Lung (tissue), 12 donors: Measurements from ENCODE around the gene PDS5B. TPM values are rescaled to one million over a fixed set of nuclear protein-coding genes. Genes with fewer than 3 reads are reported as not detected.

Experiments
- ATAC-seq: fragments of 200-7000 bp; cut with Tn5 transposase; one replicate; pipeline ENCODE4 v1.9.1; 2020; ENCODE audit warnings: moderate number of reproducible peaks; ENCODE audit not compliant: insufficient read depth, low FRiP score
- DNase-seq, 3 donors: peaks; one replicate each; pipeline ENCODE4 v3.0.0-alpha.2; 2013 to 2017
- H3K27ac ChIP-seq, 2 donors: one replicate each; pipeline ENCODE4 v1.5.1; 2013; ENCODE audit warnings: mild to moderate bottlenecking in 2 of 2, moderate library complexity in 2 of 2, control low read depth in 1 of 2, inconsistent platforms in 1 of 2, low read depth in 1 of 2, low read length in 1 of 2
- H3K27me3 ChIP-seq, 3 donors: one replicate each; pipeline ENCODE4 v1.5.1; 2013; ENCODE audit warnings: low read length in 2 of 3; ENCODE audit not compliant: control insufficient read depth in 3 of 3, insufficient read depth in 3 of 3
- H3K36me3 ChIP-seq, 4 donors: one replicate each; pipeline ENCODE4 v1.5.1; 2013; ENCODE audit warnings: low read length in 4 of 4, mild to moderate bottlenecking in 1 of 4, moderate library complexity in 1 of 4; ENCODE audit not compliant: control insufficient read depth in 4 of 4, insufficient read depth in 4 of 4
- H3K4me1 ChIP-seq, 5 donors: one replicate each; pipeline ENCODE4 v1.5.1; 2013; ENCODE audit warnings: low read length in 5 of 5, mild to moderate bottlenecking in 2 of 5, moderate library complexity in 1 of 5; ENCODE audit not compliant: control insufficient read depth in 5 of 5, insufficient read depth in 5 of 5
- H3K4me3 ChIP-seq: one replicate; pipeline ENCODE4 v1.5.1; 2013; ENCODE audit warnings: mild to moderate bottlenecking, control low read depth, moderate library complexity
- H3K9ac ChIP-seq, 2 donors: one replicate each; pipeline ENCODE4 v1.5.1; 2013; ENCODE audit warnings: low read length in 2 of 2, control low read depth in 1 of 2; ENCODE audit not compliant: insufficient read depth in 1 of 2
- H3K9me3 ChIP-seq, 4 donors: one replicate each; pipeline ENCODE4 v1.5.1; 2013; ENCODE audit warnings: low read length in 3 of 4, mild to moderate bottlenecking in 1 of 4, moderate library complexity in 1 of 4; ENCODE audit not compliant: control insufficient read depth in 4 of 4, insufficient read depth in 3 of 4
- WGBS, 2 donors: extraction: QIAGEN DNeasy Blood & Tissue Kit; methylation state at CpG; one replicate each; pipeline ENCODE4 v1.1.7; 2013; 5-methylcytosine and 5-hydroxymethylcytosine counted together
- polyA plus RNA-seq, 2 donors: library from polyadenylated mRNA; stranded (reverse); fragments of 200-250 nt; gene quantifications; one replicate each; pipeline ENCODE4 v1.2.1, GENCODE V29; 2013
- total RNA-seq, 2 donors: library from RNA; depleted of rRNA in 1 of 2; stranded (reverse); fragments of >200 nt in 1 of 2; gene quantifications; one replicate each; pipeline ENCODE4 v1.2.1, GENCODE V29; 2014 to 2021
- TF ChIP-seq, protein P1 (sequence below): IDR thresholded peaks from 2 replicates; pipeline ENCODE4 v1.5.1; 2012; ENCODE audit warnings: mild to moderate bottlenecking; ENCODE audit errors: control extremely low read depth, extremely low read depth
- donor health status: control.
- donor health status: control.
- donor health status: Bipolar disorder and iron deficiency.
- donor health status: healthy.
- donor health status: DM: yes; HTN: yes; CAD: no.

PDS5B gene
- total and polyA plus RNA-seq, 4 donors, result 5.3 to 111 (median 19.3) TPM

- TF ChIP-seq, protein P1, sequence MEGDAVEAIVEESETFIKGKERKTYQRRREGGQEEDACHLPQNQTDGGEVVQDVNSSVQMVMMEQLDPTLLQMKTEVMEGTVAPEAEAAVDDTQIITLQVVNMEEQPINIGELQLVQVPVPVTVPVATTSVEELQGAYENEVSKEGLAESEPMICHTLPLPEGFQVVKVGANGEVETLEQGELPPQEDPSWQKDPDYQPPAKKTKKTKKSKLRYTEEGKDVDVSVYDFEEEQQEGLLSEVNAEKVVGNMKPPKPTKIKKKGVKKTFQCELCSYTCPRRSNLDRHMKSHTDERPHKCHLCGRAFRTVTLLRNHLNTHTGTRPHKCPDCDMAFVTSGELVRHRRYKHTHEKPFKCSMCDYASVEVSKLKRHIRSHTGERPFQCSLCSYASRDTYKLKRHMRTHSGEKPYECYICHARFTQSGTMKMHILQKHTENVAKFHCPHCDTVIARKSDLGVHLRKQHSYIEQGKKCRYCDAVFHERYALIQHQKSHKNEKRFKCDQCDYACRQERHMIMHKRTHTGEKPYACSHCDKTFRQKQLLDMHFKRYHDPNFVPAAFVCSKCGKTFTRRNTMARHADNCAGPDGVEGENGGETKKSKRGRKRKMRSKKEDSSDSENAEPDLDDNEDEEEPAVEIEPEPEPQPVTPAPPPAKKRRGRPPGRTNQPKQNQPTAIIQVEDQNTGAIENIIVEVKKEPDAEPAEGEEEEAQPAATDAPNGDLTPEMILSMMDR, result no peak
- no peak overlapping the region for H3K4me3 ChIP-seq
- peaks cover 0 to 7% (median 3%) of the 10 kb centered on the region in 4 donors for H3K9me3 ChIP-seq
- no peaks in the 10 kb centered on the region for H3K27me3 ChIP-seq
- 94 to 97% methylated on average over 3 of the region's 3 CpGs for WGBS, 2 donors
- no peak for DNase-seq
- peaks cover 0 to 10% (median 3%) of the 10 kb centered on the region in 5 donors for H3K4me1 ChIP-seq
- no peak overlapping the region for H3K9ac ChIP-seq
- no peak overlapping the region for H3K27ac ChIP-seq
- peaks cover 0 to 2% (median 0%) of the 10 kb centered on the region in 4 donors for H3K36me3 ChIP-seq
- ATAC-seq, result no peak
Observed at GRCh38 chr13:32622827-32623226, 36.6 kb downstream of the PDS5B start.

DNA sequence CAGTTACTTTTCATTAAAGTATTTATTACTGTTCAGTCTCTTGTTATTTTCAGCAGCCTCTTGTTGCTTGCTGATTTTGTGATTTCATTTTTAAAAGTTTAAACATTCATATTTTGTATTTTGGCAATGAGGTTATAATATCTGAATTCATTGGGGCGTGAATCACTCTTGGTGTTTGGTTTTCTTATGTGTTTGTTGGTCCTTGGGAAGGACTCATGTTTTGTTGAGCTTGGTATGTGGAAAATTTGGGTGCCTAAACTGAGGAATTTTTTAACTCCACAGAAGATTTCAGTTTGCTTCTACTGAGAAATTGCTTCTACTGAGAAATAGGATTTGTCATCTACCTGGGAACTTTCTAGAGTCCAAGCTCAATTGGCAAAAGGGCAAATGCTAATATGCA lies 38.2 kb downstream of the PDS5B start:
- no peak overlapping the region for H3K9ac ChIP-seq
- no peaks in the 10 kb centered on the region for H3K36me3 ChIP-seq
- DNase-seq, result no peak
- H3K4me3 ChIP-seq, result no peak overlapping the region
- 87 to 97% methylated on average over 1 of the region's 1 CpG for WGBS, 2 donors
- peaks cover 0 to 12% (median 3%) of the 10 kb centered on the region in 5 donors for H3K4me1 ChIP-seq
- no peak for ATAC-seq
- TF ChIP-seq, protein P1, result no peak
- H3K9me3 ChIP-seq, result peaks cover 0 to 6% (median 2%) of the 10 kb centered on the region in 4 donors
- H3K27ac ChIP-seq, result no peak overlapping the region
- no peaks in the 10 kb centered on the region for H3K27me3 ChIP-seq

DNA sequence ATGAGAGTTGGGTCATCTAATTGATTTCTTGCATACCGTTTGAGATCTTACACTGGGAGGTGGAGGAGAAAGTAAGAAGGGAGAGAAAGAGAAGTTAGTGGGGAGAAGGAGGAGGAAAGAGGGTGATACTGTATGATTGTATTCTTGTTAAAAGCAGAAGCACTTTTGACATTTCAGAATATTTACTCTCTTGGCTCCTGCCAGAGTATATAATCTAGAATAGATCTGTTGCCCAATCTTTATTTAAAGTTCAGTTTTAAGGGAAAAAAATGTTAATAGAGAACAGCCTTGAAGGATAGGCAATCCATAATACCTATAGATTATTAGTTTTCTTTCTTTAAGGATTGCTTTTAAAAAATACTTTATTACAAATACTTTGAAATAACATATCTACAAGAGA lies 41.5 kb downstream of the PDS5B start:
- no peaks in the 10 kb centered on the region for H3K36me3 ChIP-seq
- ATAC-seq (no peak), DNase-seq (no peak)
- no peak overlapping the region for H3K27ac ChIP-seq
- no peak overlapping the region for H3K9ac ChIP-seq
- 23 to 27% methylated on average over 1 of the region's 1 CpG for WGBS, 2 donors
- H3K4me3 ChIP-seq, result no peak overlapping the region
- peaks cover 0 to 20% (median 3%) of the 10 kb centered on the region in 5 donors for H3K4me1 ChIP-seq
- H3K27me3 ChIP-seq, result no peaks in the 10 kb centered on the region
- peaks cover 0 to 5% (median 1%) of the 10 kb centered on the region in 4 donors for H3K9me3 ChIP-seq
- TF ChIP-seq, protein P1, result no peak

- H3K27ac ChIP-seq, result no peak overlapping the region
- 79 to 89% methylated on average over 2 of the region's 2 CpGs for WGBS, 2 donors
- TF ChIP-seq, protein P1, result no peak
- H3K36me3 ChIP-seq, result no peaks in the 10 kb centered on the region
- no peak for ATAC-seq
- no peak overlapping the region for H3K9ac ChIP-seq
- DNase-seq, result no peak
- H3K4me3 ChIP-seq, result no peak overlapping the region
- H3K9me3 ChIP-seq, result no peaks in the 10 kb centered on the region
- H3K27me3 ChIP-seq, result no peaks in the 10 kb centered on the region
- peaks cover 0 to 20% (median 3%) of the 10 kb centered on the region in 5 donors for H3K4me1 ChIP-seq
Observed at GRCh38 chr13:32629313-32629712, 43.1 kb downstream of the PDS5B start.
